GM12873 (cell line): Measurements from ENCODE around the gene RPL10.

Experiments used
- CTCF ChIP-seq: IDR thresholded peaks from 2 replicates; pipeline ENCODE4 v1.5.1; 2012; ENCODE audit warnings: low read depth, mild to moderate bottlenecking, moderate library complexity, low read length, control low read depth; ENCODE audit not compliant: insufficient read depth; ENCODE audit errors: missing control alignments

Gene RPL10

GRCh38 chrX:154441564-154441963 is 43.4 kb downstream of the RPL10 start:
- TF ChIP-seq CTCF, result no peak

GRCh38 chrX:154441984-154442707 is 44.0 kb downstream of the RPL10 start:
- no peak for TF ChIP-seq CTCF

- no peak for TF ChIP-seq CTCF
Observed at GRCh38 chrX:154443479-154443910, 45.3 kb downstream of the RPL10 start.

GRCh38 chrX:154443992-154444754 is 46.0 kb downstream of the RPL10 start, which contains the start of gene FAM50A:
Gene FAM50A, plus strand, starts transcription at chrX:154444141. Its CDS starts 95 bp downstream, at chrX:154444236.
- TF ChIP-seq CTCF, result peak; percentile 3

GRCh38 chrX:154444755-154445246 is 46.6 kb downstream of the RPL10 start:
- no peak for TF ChIP-seq CTCF

- TF ChIP-seq CTCF, result no peak
Observed at GRCh38 chrX:154445776-154446175, 47.6 kb downstream of the RPL10 start.

- no peak for TF ChIP-seq CTCF
Observed at GRCh38 chrX:154446430-154446829, 48.3 kb downstream of the RPL10 start.
